NCI-H187 treated with DMSO at 0.1 percent for 48 hours (cell line): ENCODE data around the gene FUBP3.

ENCODE experiments used
- DNase-seq: peaks from one replicate; lab custom pipeline; 2025; lab: John Stamatoyannopoulos, UW

The FUBP3 gene

DNA sequence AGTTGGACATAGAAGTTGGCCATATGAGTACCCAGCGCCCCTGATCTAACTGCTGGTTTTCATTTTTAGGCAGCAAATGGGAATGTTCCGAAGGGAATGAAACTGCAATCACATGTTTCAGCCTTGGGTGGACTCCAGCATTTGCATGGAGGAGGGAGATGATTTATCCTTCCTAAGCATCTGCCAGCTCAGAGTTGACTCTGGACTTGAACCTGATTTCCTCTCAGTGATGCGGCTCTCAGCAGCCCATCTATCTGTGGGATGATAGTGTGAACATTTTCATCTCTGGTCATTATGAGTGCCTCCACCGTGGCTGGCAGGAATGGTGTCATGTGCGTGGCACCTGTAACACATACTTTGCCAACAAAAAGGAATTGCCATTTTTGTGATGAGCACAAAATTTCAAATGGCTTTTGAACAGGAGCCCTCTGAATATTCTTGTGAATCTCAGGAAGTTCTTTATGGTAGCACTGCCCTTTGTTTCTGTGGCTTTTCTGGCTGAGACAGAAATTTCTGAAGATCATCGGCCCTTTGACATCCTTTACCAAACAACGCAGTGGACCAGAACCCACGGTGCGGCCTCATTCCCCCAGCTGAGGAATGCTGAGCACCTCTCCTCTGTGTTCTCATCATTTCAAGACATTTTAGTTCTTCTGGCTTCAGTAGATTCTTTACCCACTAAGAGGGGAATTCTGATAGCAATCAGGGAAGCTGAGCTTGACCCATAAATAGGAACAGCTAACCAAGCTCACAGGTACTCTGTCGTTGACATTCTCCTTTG is 28.5 kb downstream of the FUBP3 start:
- DNase-seq: no peak

DNA sequence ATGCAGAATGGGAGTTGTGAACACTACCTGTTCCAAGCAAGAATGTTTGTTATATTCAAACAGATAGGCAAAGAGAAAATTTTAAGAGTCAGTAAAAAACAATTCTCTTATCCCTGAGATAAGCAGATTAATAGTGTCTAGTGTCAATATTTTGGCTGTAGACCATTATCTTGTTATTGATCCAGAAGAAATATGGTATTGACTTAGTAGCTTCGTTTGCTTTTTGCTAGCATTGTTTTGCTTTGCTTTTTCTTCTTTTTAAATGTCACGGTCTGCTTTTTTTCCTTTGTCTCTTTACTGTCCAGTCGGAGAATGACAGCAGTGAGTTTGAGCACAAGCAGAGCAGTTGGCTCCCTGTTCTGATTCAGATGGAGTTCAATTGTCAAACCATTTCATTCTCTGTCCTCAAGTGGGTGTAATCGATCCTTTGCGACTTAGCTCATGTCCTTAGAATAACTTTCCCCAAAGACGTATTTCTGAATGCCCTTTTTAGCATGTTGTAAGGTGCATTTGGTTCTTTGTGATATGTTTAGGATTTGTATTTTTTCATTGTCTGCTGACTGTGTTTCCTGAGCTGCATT is 29.3 kb downstream of the FUBP3 start:
- DNase-seq: no peak

GRCh38 chr9:130609163-130609562 is 29.8 kb downstream of the FUBP3 start:
- no peak for DNase-seq

- DNase-seq: no peak
These were observed 31.7 kb downstream of the FUBP3 start for GRCh38 chr9:130610862-130611707.

DNA sequence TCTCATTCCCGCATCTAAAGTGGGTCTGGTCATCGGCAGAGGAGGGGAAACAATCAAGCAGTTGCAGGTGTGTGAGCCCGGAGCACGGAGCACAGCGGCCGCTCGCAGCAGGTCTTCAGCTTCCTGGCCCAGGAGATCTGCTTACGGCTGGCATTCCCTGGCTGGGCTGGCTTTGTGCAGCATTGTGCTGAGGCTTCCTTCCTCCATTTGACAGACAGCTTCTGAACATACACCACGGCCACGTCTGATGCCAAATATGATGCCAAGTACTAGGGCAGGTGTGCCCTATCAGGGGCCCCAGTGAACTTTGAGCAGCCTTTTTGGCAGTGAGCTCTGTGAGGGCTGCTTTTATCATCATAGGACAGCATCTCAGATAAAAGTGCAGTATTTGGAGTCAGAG is 37.1 kb downstream of the FUBP3 start:
- no peak for DNase-seq

GRCh38 chr9:130623466-130623865 is 44.1 kb downstream of the FUBP3 start:
- DNase-seq: no peak

- no peak for DNase-seq
These were observed 44.8 kb downstream of the FUBP3 start for GRCh38 chr9:130624154-130624553.

DNA sequence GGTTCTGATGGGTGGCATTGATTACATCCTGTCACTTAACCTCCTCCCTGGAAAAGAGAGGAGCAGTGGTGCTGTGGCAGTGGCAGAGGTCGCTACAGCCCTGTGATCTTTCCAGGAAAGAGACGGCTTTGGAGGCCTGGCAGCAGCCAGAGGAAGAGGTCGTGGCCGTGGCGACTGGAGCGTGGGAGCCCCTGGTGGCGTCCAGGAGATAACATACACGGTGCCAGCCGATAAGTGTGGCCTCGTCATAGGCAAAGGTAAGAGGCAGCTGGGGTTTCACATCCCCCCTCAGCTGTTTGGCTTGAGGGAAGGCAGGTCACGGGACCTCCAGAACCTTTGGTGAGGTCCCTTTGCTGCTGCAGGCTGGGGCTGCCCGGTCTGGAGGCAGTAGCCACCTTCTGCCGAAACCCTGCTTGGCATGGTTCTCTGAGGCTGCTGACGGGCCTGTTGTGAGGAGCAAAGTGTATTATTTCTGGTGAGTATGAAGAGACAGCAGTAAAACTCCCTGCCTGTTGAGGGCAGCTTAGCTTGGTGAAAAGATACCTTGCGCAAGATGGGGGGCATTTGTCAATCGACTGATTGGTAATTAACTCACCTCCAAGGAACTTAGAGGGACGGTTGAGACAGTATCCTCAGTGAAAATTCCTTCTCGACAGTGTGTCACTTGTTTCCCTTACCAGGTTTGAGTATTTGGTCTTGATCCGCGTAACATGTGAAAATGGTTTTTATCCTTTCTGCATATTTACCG is 47.0 kb downstream of the FUBP3 start:
- DNase-seq: no peak

- DNase-seq: no peak
These were observed 47.7 kb downstream of the FUBP3 start for GRCh38 chr9:130627051-130627450.

GRCh38 chr9:130627896-130628792 is 48.8 kb downstream of the FUBP3 start:
- DNase-seq: no peak

DNA sequence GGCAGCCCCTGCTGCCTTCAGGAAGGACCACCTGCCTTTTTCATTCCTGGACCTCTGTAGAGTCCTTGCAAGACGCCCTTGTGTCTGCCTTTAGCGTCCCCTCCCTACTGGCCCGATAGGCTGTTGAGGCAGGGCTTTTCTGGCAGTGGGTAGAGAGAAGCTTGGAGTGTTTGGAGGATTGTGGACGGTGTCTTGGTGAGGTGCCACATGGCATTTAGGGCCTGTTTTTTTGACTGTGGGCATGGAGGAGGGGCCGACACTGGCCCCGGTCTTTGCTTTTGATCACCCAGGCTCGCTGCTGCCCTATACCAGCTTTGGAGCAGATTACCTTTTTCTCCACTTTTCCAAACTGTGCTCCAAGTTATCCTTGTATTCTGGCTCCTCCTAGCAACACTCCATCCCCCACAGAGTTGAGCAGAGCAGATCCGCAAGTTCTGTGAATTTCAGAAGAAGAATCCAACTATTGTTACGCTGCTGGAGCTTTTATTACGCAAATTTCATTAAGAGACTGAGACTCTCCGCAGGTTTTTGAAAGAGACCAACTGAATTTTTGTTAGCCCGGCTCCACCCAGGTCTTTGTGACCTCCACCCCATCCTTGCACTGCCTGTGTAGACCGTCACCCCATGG is 50.2 kb downstream of the FUBP3 start:
- DNase-seq: no peak

GRCh38 chr9:130630071-130630450 is 50.7 kb downstream of the FUBP3 start:
- DNase-seq: no peak

DNA sequence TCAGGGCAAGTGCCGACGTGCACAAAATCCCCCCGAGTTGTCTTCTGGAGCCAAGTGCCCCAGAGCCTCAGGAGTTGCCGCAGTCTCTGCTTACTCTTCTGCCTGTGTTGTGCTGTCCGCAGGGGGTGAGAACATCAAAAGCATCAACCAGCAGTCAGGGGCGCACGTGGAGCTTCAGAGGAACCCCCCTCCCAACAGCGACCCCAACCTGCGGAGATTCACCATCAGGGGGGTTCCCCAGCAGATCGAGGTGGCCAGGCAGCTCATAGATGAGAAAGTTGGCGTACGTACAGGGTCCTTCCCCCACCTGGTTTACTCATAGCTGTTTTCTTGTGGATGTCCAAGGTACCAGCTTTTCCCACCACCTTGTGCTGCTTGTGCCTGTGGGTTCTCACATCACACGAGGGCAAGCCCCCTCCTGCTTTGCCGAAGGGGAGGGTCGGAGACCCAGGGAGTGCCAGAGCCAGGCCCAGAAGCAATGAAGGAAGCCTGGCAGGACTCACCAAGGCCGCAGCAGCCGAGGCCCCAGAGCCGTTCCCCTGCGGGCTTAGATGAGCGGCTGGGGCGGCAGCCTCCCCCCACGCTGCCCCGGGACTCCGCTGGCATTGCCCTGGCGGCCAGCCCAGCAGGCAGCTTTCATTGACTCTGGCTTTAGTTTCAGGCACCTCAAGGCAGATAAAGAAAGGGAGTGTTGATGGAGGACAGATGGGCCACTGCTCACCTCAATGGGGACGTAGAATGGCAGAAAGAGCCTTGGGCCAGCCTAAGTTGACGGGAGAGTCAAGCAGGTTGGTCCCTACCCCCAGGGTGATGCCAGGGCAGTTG is 51.3 kb downstream of the FUBP3 start:
- no peak for DNase-seq

- no peak for DNase-seq
These were observed 52.1 kb downstream of the FUBP3 start for GRCh38 chr9:130631331-130632080.

DNA sequence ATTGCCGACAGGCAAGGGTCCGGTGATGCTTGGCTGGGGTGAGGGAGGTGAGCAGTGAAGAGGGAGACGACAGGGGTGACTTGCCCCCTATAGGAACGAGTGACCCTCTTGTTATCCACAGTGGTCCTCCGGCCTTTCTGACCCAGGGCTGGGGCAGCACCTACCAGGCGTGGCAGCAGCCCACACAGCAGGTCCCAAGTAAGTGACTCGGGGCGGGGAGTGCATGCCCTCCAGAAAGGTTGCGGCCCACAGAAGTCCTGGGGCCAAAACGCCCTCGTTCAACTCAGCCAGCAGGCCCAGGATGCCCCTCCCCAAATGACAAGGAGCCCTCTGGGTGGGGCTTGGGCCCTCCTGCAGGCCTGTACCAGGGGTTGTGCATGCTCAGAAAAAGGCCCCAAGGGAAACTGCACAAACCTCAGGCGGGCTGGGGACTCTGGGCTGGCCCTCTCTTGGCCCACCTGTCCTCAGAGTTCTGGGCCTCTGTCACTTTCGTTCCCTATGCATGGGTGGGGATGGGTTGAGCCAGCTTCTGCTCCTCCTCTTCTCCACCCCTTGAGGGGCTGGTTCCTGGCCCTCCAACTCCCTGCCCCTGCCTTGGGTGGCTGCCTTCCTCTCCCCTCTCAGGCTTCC is 52.8 kb downstream of the FUBP3 start:
- no peak for DNase-seq

DNA sequence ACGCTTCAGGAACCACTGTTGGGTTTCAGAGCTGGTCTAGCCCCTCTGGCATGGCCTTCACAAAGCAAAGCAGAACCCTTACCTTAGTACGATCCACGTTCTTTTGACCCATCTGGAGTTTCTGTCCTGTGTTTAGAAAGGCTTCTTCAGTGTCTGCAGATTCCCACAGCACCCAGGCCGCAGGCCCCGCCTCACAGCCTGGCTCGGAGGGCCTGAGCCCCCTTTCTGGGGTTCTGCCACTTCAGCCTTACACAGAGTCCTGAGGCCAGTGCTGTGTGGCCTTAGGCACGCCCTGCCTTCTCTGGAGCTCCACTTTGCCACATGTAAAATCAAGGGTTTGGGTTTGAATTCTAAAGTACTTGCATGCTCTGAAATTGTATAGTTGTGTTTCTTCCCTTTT is 53.5 kb downstream of the FUBP3 start:
- DNase-seq: no peak

GRCh38 chr9:130633336-130634190 is 54.2 kb downstream of the FUBP3 start:
- no peak for DNase-seq
